ENCODE results near the gene TAF11L2.

DNA sequence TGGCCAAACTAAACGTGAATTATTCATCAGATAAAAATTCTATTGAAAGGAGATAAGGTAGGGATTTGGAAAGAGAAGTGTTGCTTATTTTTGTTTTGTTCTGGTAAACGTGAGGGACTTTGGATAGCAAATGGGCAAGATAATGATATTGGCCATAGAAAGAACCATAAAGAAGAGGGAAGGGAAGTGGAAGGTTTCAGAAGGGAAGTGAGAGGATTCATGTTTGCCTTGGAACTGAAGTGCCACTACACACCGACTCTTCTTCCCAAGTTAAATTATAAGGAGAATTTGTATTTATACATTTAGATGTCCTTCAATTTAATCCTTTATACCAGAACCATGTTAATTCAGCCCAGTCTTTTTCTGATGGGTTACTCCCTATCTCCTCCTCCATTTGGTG is 42.1 kb upstream of the TAF11L2 start:
- TF ChIP-seq, protein P1, sequence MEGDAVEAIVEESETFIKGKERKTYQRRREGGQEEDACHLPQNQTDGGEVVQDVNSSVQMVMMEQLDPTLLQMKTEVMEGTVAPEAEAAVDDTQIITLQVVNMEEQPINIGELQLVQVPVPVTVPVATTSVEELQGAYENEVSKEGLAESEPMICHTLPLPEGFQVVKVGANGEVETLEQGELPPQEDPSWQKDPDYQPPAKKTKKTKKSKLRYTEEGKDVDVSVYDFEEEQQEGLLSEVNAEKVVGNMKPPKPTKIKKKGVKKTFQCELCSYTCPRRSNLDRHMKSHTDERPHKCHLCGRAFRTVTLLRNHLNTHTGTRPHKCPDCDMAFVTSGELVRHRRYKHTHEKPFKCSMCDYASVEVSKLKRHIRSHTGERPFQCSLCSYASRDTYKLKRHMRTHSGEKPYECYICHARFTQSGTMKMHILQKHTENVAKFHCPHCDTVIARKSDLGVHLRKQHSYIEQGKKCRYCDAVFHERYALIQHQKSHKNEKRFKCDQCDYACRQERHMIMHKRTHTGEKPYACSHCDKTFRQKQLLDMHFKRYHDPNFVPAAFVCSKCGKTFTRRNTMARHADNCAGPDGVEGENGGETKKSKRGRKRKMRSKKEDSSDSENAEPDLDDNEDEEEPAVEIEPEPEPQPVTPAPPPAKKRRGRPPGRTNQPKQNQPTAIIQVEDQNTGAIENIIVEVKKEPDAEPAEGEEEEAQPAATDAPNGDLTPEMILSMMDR (conservative IDR thresholded peaks at IDR 0.05; ENCODE audit: low read length) = no peak
- TF ChIP-seq EZH2phosphoT487 (IDR thresholded peaks at IDR 0.05; ENCODE audit: borderline replicate concordance, low read depth, low read length) = no peak

Measured in OCI-LY7 (cell line).